OCI-M1 (cell line): ENCODE results near the gene C10orf88.
"Not testable (repeated sequence)": the region's sequence is repeated elsewhere in the genome, so short reads cannot be mapped to it uniquely, and the experiment has no call there.

Experiments used
- DNase-seq: peaks from one replicate; lab custom pipeline; 2025; lab: John Stamatoyannopoulos, UW

The C10orf88 gene

DNA sequence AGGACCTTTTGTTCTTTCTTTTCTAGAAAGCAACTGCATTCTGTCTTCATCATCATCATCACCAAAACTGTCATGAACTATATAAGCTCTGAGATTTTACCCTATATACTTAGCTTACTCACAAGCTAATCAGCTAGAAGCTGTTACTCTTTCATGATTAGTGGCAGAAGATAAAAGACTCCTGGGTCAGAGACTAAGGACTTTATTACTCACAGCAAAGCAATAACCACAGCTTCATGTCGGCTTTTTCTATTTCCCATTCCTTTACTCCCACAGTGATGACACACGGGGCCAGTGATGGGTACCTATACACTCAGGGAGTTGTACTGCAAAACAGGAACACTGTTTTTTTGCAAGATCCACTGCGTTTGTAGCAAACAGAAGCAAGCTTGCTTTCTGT is 8.4 kb upstream of the C10orf88 start:
- no peak for DNase-seq

DNA sequence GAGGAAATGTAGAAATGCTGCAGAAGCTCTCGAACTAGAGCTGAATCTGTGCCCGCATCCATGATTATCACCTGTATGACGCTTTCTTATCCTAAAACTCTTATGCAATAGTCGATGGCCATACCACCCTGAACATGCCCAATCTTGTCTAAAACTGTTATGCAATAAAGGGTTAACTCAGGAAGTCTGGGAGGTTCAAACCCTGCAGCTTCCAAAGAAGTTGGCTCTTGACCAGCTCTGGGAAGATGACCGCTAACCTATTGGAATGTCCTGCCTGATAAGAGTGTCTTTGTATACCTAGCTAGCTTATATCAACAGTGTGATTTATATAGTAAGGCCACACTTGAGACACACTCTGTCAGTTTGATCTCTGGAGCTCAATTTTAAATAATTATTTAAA is 3.4 kb upstream of the C10orf88 start:
- DNase-seq: no peak

DNA sequence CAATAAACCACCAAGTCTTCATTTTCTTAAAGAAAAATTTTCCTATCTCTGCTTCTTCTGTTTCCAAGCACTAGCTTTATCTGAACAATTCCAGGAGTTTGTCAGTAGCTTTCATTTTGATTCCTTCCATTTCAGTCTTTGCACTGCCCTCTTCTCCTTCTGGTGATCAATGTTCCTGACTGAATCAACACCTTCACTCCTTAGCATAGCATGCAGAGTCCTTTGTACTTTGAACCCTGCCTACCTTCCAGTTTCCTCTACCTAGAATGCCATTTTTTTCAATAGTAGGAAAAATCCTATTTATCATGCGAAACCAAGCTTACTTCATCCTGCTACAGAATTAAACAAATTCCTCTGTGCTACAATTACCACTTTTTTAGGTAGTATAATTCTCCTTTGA is 1.9 kb upstream of the C10orf88 start:
- no peak for DNase-seq

DNA sequence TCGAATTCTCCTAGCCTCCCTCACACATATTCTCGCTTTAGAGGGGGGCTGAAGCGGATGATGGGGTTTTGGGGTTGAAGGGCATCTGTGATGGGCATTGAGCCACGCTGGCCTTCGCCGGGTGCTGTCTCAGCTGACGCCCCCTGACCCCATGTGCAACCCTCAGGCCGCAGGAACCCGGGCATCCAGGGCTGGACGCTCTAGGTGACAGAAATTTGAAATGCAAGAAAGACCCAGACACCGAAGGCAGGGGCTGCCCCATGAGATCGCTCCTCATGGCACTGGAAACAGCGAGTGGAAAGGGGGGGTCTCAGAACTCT is 664 bp upstream of the C10orf88 start:
- DNase-seq: no peak

DNA sequence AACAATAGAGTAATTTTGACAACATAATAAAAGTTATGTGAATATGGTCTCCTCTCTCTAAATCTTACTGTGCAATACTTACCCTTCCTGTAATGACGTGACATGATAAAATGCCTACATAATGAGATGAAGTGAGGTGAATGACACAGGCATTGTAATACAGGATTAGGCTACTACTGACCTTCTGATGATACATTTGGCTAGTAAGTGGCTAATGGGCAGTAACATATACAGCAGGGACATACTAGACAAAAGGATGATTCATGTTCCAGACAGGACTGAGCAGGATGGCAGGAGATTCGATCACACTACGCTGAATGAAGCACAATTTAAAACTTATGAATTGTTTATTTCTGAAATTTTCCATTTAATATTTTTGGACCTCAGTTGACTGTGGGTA is 4.7 kb downstream of the C10orf88 start:
- no peak for DNase-seq

DNA sequence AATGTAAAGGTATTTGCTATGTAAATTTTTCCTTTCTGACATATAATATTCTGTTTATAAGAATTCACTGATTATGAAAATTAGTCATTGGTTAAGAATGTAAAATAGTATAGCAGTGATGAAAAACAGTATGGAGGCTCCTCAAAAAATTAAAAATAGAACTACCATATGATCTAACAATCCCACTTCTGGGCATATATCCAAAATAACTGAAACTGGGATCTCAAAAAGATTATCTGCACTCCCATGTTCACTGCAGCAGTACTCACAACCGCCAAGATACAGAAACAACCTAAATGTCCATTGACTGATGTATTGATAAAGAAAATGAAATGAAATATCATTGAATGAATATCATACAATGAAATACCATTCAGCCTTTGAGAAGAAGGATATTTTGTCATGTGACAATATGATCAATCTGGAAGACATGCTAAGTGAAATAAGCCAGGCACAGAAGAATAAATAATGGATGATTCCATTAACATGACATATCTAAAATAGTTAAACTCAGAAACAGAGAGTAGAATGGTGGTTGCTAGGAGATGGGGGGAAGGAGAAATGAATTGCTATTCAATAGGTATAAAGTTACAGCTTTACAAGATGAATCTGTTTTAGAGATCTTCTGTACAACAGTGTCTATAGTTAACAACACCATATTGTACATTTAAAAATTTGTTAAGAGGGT is 14.0 kb downstream of the C10orf88 start:
- peak; percentile 62 for DNase-seq

DNA sequence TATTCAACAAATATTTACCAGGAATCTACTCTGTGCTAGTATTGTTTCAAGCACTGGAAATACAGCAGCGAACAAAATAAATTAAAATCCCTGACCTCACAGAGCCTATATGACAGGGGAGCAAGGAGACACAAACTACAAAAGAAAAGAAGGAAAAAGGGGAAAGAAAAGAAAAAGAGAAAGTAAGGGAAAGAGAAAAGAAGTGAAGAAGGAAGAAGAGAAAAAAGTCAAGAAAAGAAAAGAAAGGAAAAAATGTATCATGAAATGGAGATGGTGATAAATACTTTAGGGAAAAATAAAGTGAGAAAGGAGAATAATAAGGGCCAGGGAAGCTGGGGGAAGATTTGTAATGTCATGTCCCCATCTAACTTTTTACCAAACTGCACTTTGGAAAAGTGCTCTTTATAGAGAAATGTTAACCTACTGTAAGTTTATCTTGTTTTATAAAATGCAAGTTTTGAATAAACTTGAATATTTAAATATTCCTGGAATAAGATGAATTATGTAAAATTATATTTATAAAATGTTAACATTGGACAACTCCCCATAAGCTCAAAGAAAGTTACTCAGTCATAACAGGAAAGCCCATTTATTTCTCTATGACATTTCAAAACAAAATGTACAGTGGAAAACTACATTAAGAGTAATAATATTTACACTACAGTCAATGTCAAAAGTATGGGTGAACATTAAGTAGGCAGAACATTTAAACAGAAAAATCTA is 14.7 kb downstream of the C10orf88 start:
- no peak for DNase-seq

DNA sequence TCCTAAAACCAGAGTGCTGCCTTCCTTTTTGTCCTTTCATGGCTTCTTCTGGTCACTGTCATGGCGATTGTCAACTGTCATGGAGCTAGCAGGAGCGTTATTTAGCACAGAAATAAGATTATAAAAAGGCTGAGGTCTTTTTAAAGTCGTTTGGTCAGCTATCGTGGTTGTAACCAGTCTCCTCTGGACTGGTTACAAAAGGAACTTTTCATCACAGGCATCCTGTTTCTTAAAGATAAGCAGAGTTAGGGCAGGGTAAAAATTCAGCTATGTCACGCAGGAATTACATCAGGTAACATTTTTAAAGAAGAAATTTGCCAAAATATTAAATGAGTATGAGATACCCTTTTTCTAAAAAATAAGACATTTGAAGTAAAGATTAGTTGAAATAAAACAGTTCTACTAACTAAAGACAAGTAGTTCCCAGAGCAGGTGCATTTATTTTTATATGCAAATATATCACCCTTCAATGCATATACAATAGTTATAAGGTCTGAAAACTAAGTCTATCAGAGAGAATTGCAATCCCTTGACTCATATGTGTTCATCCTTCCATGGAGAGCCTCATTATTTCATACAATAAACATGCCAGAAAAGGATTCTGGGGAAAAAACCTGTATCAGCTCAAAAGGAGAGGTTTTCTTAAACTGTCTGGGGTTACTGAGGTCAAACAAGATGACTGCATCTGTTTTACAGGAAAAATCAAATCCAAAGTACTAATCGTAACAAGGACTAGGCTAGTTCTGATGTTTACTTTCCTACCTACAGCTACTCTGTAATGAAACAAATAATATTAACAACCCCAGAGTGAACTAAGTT is 22.7 kb downstream of the C10orf88 start:
- DNase-seq: peak; percentile 97

DNA sequence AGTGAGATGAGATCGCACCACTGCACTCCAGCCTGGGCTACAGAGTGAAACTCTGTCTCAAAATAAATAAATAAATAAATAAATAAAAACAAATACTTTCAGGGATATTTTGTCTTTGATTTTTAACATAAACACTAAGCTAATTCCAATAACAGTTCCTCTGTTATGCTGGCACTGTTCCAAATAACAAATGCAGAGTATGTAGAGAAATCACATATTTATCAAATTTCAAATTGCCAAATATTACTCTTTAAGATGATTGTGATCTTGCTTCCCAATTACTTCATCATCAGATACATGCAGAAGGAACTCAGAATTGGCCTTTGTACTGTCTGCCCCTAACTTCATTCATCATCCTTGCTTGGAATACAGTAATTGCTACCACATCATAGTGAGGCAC is 23.9 kb downstream of the C10orf88 start:
- DNase-seq: no peak

DNA sequence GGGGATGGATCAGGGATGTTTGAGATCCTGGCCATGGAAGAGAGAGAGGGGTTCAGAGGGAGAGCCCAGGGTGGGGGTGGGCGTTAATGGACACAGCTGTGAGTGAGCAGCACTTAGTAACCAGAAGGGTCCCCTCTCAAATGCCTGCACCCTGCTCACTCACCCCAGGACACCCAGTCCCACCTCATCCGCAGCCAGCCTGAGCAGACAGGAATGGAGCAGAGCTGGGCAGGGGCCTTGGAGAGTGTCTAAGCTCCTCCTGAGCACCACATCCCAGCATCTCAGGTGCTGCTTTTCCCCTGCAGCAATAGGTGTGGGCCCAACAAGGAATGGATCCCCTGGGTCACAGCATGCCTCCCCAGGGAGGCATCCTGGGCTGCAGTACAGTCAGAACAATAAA is 38.3 kb downstream of the C10orf88 start:
- DNase-seq: no peak

DNA sequence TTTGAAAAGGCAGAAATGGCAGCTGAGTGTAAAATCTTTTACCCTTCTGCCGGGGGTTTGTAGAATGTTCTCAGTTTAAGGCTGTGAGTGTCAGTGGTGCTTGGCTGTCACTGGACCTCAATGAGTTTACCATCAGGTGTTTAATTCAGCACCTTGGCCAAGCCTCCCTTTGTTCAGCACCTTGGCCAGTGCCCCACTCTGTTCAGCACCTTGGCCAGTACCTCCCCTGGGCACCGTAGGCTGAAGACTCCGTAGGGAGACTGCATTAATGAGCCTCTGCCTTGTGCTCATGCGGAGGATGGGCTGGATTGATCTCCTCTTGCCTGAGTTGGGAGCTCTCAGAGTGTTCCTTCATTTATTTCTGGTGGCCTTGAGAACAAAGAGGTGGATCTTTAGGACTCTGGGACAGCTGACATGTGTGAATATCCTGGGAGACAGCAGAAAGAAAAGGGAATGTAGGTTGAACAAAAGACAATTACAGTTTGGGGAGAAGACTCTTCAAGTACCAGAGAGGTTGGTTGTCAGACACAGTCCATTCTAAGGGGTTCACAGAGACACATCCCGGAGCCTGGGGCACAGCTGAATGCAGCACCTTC is 42.0 kb downstream of the C10orf88 start:
- peak; percentile 88 for DNase-seq

DNA sequence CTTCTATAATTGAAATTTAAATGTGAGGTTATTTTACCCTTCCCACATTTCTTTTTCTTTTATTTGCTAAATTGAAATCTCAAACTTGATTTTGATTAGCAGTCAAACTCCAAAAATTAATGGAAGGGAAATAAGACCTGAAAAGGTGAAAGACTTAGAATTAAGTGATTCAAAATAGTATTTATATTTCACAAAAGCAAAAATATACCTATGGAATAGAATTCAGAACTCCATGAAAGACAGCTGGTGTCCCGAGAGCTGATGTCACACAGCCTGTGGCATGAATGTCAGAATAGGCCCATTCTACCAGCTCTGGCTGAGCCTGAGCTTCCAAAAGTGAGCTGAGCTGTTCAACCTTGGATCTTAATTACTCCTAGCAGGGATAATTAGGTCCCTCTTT is 43.7 kb downstream of the C10orf88 start, which contains the start of gene FAM24A:
FAM24A (plus strand) TSS at position 301 of the 400 bp plus-strand sequence. CDS start 1,025 bp downstream, outside the sequence.
- DNase-seq: no peak

DNA sequence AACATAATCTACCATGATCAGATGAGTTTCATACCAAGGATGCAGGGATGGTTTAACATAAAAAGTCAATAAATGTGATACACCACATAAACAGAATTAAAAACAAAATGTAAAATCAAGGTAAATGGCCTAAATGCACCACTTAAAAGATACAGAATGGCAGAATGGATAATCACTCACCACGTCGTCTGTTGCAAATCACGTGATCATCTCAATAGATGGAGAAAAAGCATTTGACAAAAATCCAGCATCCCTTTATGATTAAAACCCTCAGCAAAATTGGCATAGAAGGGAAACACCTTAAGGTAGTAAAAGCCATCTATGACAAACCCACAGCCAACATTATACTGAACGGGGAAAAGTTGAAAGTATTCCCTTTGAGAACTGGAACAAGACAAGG is 50.2 kb downstream of the C10orf88 start:
- DNase-seq: not testable (repeated sequence)

DNA sequence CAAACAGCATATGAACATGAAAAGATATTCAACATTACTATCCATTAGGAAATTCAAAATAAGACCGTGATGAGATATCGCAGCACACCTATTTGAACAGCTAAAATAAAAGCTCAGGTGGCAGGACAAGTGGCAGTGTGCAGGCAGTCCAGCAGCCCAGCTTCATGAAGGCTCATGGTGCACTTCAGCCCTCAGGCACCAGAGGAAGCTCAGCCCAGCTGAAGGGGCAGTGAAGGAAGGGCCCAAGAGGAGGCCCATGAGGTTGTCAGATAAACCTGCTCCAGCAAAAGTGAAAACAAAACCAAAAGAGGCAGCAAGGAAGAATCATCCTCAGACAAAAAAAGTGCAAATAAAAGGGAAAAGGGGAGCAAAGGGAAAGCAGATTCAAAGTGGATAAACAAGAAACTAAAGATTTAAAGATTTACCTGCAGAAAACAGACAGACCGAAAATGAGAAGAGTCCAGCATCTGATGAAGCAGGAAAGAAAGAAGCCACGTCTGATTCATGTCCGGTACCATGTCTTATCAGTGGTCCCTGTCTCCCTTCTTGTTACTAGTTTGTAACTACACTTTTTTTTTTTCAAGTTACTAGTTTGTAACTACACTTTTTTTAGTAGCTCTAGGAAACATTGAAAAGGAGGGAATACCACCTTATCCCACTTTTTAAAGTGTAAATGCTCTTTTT is 59.6 kb downstream of the C10orf88 start:
- DNase-seq: peak; percentile 91

DNA sequence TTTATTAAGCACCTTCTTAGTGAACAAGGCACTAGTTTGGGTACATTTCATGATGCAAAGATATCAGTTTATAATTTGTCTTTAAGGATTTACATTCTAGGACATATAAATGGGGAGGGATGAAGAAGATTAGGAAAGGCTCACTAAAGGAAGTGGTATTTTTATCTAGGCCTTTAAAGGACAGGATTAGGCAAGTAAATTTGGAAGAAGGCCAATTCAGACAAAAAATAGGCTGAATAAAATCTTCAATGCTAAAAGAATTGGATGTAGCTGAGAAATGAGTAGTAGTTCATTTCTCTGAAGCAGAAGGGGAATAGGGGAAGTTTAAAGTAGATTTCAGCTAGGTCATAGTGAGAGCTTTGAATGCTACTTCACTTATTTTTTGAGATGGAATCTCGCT is 69.9 kb downstream of the C10orf88 start:
- peak; percentile 86 for DNase-seq

DNA sequence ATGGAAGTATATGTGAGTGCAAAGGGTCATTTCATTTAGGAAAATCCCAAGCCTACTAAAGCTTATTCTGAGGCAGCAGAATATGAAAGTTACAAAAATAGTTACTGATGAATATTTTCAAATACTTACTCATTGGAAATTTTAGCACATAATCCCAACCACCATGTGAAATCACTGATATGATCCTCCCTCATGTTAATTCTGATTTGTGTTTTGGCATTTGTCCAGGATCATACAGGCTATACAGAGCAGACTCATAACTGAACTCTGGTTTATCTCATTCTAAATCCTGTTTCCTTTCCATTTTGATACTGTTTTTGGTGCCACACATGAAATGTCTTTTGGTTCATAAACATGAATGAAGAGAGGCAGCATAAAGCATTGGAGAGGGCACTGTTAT is 71.3 kb downstream of the C10orf88 start:
- DNase-seq: peak; percentile 71
